PC-9 (cell line): Measurements from ENCODE around the gene NDST1. TPM values are rescaled to one million over a fixed set of nuclear protein-coding genes. Genes with fewer than 3 reads are reported as not detected.

Source experiments
- BruUV-seq: library from RNA; stranded (reverse); fragments of 400-500 nt; replicated peaks from 2 replicates; lab custom pipeline; 2021; lab: Mats Ljungman, UMichigan
- CTCF ChIA-PET: fragments of 300-600 bp; sonication (Branson Sonifier 250); formaldehyde crosslinking; loops from one replicate; lab custom pipeline; 2022; ENCODE audit warnings: antibody characterized with exemption; lab: Charles Lee
- POLR2A ChIA-PET: fragments of 300-600 bp; sonication (Branson Sonifier 250); formaldehyde crosslinking; loops from one replicate; lab custom pipeline; 2022; ENCODE audit warnings: antibody characterized with exemption; ENCODE audit not compliant: unreplicated experiment; lab: Charles Lee
- DNase-seq, 2 experiments: peaks; one replicate each; pipeline versions ENCODE4 v3.0.0 to v3.0.0-alpha.2; 2015 to 2022; ENCODE audit warnings: mixed read lengths in 1 of 2
- H2AFZ ChIP-seq: fragments of 200-600 bp; sonication (generic); 2 replicates; pipeline ENCODE4 v1.8.1; 2017; ENCODE audit warnings: antibody characterized with exemption
- H3F3A ChIP-seq: fragments of 200-600 bp; sonication (generic); 2 replicates; pipeline ENCODE4 v1.8.1; 2017; ENCODE audit warnings: antibody characterized with exemption, mild to moderate bottlenecking, low read depth; ENCODE audit not compliant: insufficient read depth
- H3K27ac ChIP-seq: fragments of 200-600 bp; sonication (generic); 2 replicates; pipeline ENCODE4 v1.6.1; 2016; ENCODE audit warnings: mixed run types
- H3K27me3 ChIP-seq: fragments of 200-600 bp; sonication (generic); 2 replicates; pipeline ENCODE4 v1.6.1; 2016; ENCODE audit warnings: low read depth, mixed run types; ENCODE audit not compliant: insufficient read depth
- H3K36me3 ChIP-seq: fragments of 200-600 bp; sonication (generic); 2 replicates; pipeline ENCODE4 v1.6.1; 2016; ENCODE audit warnings: low read depth, mixed run types
- H3K4me1 ChIP-seq: fragments of 200-600 bp; sonication (generic); replicated peaks from 2 replicates; pipeline ENCODE4 v1.6.1; 2016; ENCODE audit warnings: mixed run types; ENCODE audit not compliant: insufficient read depth
- H3K4me2 ChIP-seq: fragments of 200-600 bp; sonication (generic); 2 replicates; pipeline ENCODE4 v1.6.1; 2017; ENCODE audit warnings: mixed run types
- H3K4me3 ChIP-seq: fragments of 200-600 bp; sonication (generic); 2 replicates; pipeline ENCODE4 v1.6.1; 2016; ENCODE audit warnings: mixed run types
- H3K79me2 ChIP-seq: fragments of 200-600 bp; sonication (generic); 2 replicates; pipeline ENCODE4 v1.6.1; 2017; ENCODE audit warnings: low read depth, mixed run types
- H3K9me2 ChIP-seq: fragments of 200-600 bp; sonication (generic); 2 replicates; pipeline ENCODE4 v1.8.1; 2017; ENCODE audit warnings: mild to moderate bottlenecking; ENCODE audit not compliant: insufficient read depth
- H3K9me3 ChIP-seq: fragments of 200-600 bp; sonication (generic); 2 replicates; pipeline ENCODE4 v1.8.1; 2016; ENCODE audit warnings: low read depth; ENCODE audit not compliant: insufficient read depth
- H4K20me1 ChIP-seq: fragments of 200-600 bp; sonication (generic); 2 replicates; pipeline ENCODE4 v1.8.1; 2017; ENCODE audit not compliant: insufficient read depth
- CTCF ChIP-seq: fragments of 200-600 bp; sonication (generic); conservative IDR thresholded peaks from 2 replicates; pipeline ENCODE4 v1.6.1; 2017; ENCODE audit warnings: mixed run types, antibody characterized with exemption, mild to moderate bottlenecking, moderate library complexity
- EZH2 ChIP-seq: fragments of 200-600 bp; sonication (generic); IDR thresholded peaks from 2 replicates; pipeline ENCODE4 v1.8.0; 2017; ENCODE audit warnings: antibody characterized with exemption, low read depth
- intact Hi-C: fragments of 100-400 bp; cut with micrococcal nuclease; formaldehyde crosslinking; loops from one replicate; pipeline ENCODE4 v1.10.0; 2022; ENCODE audit not compliant: unreplicated experiment
- total RNA-seq: library from RNA; stranded (reverse); gene quantifications from 2 replicates; pipeline ENCODE4 v1.2.3, GENCODE V29; 2021

Gene NDST1
- total RNA-seq, 1 experiment from 2014 or later, result 94.3 TPM

GRCh38 chr5:150492621-150493020 lies 15.3 kb upstream of the NDST1 start:
- Histone ChIP-seq H3K9me3 (no peaks in the 10 kb centered on the region), H3K4me2 (no peak overlapping the region; the same call in 1 of the 2 replicates), H3K4me3 (no peak overlapping the region), H3K27me3 (no peaks in the 10 kb centered on the region), H3K27ac (peak overlapping the region; percentile 28; the same call in 1 of the 2 replicates), H3F3A (peaks cover 42% of the 10 kb centered on the region; the same call in 1 of the 2 replicates), H3K36me3 (no peaks in the 10 kb centered on the region), H2AFZ (no peak overlapping the region), H3K4me1 (peaks cover 56% of the 10 kb centered on the region), H3K9me2 (no peaks in the 10 kb centered on the region), H4K20me1 (peaks cover 71% of the 10 kb centered on the region), H3K79me2 (peaks cover 69% of the 10 kb centered on the region)
- intact Hi-C loops, result loop anchor here (2.0 kb wide), 1 partner anchor 48 kb away; no protein-coding TSS in a partner anchor
- TF ChIP-seq CTCF (no peak), EZH2 (no peak)
- BruUV-seq, result no TSS peak
- CTCF ChIA-PET, result interaction anchor here (0.6 kb wide), 2 partner anchors 17 to 94 kb away, joined by 3 read pairs; no protein-coding TSS in a partner anchor
- DNase-seq, result peak; percentile 67 to 87
- POLR2A ChIA-PET, result interaction anchor here (1.2 kb wide), 1 partner anchor 19 kb away, joined by 4 read pairs; no protein-coding TSS in a partner anchor

- no peaks in the 10 kb centered on the region for H3K9me2 ChIP-seq
- H3K27ac ChIP-seq, result no peak overlapping the region
- H3K79me2 ChIP-seq, result peaks cover 69% of the 10 kb centered on the region
- peaks cover 38% of the 10 kb centered on the region for H3K4me1 ChIP-seq
- H4K20me1 ChIP-seq, result peaks cover 75% of the 10 kb centered on the region
- H3K4me3 ChIP-seq, result no peak overlapping the region
- no peak overlapping the region for H2AFZ ChIP-seq
- H3K36me3 ChIP-seq, result no peaks in the 10 kb centered on the region
- peaks cover 39% of the 10 kb centered on the region for H3F3A ChIP-seq
- ChIA-PET CTCF (no interaction called here), POLR2A (no interaction called here)
- H3K9me3 ChIP-seq, result no peaks in the 10 kb centered on the region
- H3K4me2 ChIP-seq, result no peak overlapping the region
- TF ChIP-seq CTCF (no peak), EZH2 (no peak)
- intact Hi-C loops, result no loop called here
- no peaks in the 10 kb centered on the region for H3K27me3 ChIP-seq
- DNase-seq, result no peak
- no TSS peak for BruUV-seq
Measured at GRCh38 chr5:150496098-150496497, 11.8 kb upstream of the NDST1 start.

- Histone ChIP-seq H3K79me2 (peaks cover 69% of the 10 kb centered on the region), H4K20me1 (peaks cover 75% of the 10 kb centered on the region), H3K4me2 (no peak overlapping the region), H3K4me3 (no peak overlapping the region), H3K9me2 (no peaks in the 10 kb centered on the region), H3K27ac (no peak overlapping the region), H3K27me3 (no peaks in the 10 kb centered on the region), H3K36me3 (no peaks in the 10 kb centered on the region), H3K9me3 (no peaks in the 10 kb centered on the region), H3F3A (peaks cover 34% of the 10 kb centered on the region), H2AFZ (no peak overlapping the region), H3K4me1 (peaks cover 34% of the 10 kb centered on the region)
- ChIA-PET POLR2A (no interaction called here), CTCF (no interaction called here)
- DNase-seq, result no peak
- intact Hi-C loops, result no loop called here
- no peak for TF ChIP-seq EZH2
- TF ChIP-seq CTCF, result no peak
- BruUV-seq, result no TSS peak
Measured at GRCh38 chr5:150496534-150496933, 11.4 kb upstream of the NDST1 start.
